Inflammatory macrophage treated with lipopolysaccharide for 1 hour (primary cell): ENCODE results near the gene EEF1A2.
A peak's percentile ranks its signal among the peaks of the same experiment; 100 is the strongest.
"Not testable (repeated sequence)": the region's sequence is repeated elsewhere in the genome, so short reads cannot be mapped to it uniquely, and the experiment has no call there.

Source experiments
- DNase-seq, 2 donors: peaks; one replicate each; pipeline ENCODE4 v3.0.0-alpha.2; 2020 to 2022

EEF1A2 gene

DNA sequence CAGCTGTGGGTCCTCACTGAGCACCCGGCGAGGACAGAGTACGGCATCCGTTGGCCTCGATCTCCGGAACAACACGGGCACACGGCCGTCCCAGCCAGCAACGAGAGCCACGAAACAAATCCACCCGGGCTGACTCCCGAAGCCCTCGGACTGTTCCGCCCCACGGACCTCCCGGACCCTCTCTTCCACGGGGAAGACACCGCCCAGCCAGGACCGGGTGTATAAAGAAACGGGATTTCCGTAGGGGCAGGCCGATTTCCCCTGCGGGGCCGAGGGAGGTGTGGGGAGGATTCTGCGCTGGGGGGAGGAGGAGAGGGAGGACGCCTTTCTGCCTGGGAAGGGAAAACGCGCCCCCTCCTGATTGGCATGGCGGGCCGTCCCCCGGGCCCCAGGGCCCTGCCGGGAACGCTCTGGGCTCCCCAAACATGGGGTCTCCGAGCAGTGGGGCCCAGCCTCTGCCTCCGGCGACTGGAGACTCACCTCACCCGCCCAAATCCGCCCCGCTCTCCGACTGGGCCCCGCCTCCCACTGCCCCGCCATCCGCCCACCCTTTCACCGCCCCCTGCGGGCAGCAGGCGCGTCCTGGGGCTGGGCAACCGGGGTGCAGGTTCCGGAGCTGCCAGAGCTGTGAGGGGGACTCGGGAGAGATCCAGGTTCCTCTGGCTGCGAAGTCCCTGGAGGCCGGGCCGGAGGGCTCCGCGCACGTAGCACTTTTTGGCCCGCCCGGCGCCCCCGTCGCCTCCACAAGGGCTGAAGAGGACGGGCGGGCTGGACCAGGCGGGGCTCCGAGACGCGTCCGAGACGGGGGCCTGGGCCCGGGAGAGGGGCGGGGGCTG lies 21.0 kb upstream of the EEF1A2 start:
- peak; percentile 21 to 38 for DNase-seq

DNA sequence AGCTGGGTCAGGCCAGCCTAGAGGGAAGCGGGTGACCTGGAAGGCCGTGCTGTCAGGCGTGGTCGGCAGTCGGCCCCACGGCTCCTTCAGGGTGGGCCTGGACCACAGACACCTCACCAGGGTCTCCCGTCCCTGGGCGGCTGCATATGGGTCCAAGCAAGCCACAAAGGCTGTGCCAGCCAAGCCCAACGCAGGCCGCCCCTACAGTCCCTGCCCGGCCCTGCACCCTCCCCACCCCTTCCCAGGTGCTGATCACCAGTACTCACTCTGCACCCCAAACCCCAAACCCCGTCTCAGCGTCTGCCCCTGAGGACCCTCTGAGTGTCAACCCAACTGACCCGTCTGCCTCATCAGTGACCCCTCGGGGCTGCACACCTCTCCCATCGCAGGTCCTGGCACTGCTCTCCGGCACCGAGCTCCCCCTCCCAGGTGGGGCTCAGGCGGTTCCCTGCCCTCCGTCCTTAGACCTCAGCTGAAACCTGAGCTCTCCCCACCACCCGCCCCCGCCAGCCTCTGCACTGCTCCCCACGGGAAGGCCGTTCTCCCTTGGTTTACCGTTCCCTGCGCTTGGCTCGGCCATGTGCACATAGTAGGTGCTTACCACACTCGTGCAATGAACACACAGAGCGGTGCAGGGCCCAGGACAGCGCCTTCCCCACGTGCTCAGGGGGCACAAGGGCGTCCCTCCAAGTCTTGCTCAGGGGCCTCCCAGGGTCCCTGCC lies 20.2 kb upstream of the EEF1A2 start:
- DNase-seq = no peak

DNA sequence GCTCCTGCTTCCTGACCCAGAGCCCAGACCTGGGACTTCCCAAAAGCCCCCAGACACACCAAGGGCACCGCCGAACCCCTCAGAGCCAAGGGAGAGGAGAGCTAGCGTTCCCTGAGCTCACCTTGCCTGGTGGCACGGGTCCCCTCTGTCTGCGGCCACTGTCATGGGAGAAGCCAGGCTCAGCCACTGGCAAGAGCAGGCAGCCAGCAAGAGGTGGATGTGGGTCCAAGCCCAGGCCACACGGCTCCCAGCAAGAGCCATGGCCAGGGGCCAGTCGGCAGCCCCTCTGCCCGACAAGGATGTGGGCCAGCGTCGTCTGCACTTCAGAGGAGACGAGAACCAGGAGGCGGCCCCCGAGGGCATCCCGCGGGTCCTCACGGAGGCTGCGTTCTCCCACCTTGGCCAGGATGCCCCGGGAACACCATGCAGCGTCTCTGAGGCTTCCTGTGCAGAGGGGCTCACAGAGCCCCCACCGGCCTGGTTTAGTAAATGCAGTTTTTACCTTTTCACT lies 19.5 kb upstream of the EEF1A2 start:
- no peak for DNase-seq

DNA sequence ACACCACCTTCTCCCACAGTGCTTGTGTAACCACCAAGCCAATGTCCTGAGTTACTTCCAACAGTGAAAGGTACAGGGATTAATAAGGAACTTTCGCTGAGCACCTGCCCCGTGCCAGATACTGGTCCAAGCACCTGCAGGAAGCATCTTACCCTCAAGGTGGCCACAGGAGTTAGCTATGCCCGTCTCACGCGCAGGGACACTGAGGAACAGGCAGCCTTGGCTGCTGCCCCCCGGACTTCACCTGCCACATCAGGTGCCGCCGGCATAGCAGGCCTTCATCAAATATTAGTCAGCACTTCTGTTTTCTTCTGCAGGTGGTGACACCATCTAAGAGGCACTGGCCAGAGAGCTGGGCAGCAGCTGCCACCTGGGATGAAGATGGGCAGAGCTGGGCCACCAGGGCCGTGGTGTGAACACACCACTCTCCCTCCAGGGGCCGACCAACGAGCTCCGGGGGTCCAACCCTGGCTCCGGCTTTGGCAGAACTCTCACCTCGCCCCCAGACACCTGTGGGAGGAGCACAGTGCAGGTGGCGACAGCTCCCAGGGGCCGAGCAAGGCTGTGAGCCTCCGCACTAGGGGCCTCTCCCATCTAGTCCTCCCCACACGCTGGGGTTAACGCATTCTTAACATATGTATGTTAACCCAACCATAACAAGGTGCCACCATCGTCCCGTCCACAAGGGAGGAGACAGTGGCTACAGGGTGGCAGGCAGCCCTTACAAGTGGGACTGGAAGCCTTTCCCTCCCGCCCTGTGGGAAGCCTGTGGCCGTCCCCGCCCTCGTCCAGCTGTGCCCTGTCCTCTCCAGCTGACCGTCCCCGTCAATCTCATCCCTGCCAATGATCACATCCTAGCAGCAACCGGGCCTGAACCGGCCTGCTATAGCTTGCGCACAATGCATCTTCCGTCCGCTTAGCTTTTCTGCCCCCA lies 18.8 kb upstream of the EEF1A2 start:
- DNase-seq = no peak

DNA sequence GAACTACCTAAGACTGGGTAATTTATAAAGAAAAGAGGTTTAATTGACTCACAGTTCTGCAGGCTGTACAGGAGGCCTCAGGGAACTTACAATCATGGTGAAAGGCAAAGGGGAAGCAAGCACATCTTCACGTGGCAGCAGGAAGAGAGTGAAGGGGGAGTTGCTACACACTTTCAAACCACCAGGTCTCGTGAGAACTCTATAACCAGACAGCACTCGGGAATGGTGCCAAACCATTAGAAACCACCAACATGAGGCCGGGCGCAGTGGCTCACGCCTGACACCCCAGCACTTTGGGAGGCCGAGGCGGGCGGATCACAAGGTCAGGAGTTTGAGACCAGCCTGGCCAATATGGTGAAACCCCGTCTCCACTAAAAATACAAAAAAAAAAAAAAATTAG lies 15.6 kb upstream of the EEF1A2 start:
- not testable (repeated sequence) for DNase-seq

DNA sequence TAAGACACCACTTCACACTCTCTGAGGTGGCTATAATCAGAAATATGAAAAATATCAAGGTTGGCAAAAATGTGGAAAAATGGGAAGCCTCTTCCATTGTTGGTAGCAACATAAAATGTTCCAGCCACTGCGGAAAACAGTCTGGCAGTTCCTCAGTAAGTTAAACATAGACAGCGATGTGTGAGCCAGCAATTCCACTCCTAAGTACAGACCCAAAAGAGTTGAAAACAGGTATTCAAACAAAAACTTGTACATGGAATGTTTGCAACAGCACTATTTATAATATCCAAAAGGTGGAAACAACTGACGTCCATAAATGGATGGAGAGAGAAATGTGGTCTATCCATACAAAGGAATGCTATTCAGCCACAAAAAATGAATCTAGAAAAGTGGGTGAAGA lies 14.3 kb upstream of the EEF1A2 start:
- no peak for DNase-seq

DNA sequence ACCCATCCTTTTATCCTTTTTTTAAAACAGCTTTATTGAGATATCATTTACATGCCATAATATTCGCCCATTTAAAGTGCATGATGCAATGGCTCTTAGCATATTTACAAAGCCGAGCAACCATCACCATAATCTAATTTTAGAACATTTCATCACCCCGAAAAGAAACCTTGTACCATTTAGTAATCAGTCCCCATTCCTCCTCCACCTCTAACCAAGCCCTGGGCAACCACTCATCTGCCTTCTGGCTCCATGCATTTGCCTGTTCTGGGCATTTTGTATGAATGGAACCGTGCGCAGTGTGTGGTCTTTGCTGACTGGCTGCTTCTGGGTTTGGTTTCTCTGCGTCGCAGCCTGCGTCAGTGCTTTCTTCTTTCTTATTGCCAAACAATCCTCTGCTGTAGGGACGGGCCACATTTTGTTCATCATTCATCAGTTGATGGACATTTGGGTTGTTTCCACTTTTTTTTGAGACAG lies 10.2 kb upstream of the EEF1A2 start:
- no peak for DNase-seq

DNA sequence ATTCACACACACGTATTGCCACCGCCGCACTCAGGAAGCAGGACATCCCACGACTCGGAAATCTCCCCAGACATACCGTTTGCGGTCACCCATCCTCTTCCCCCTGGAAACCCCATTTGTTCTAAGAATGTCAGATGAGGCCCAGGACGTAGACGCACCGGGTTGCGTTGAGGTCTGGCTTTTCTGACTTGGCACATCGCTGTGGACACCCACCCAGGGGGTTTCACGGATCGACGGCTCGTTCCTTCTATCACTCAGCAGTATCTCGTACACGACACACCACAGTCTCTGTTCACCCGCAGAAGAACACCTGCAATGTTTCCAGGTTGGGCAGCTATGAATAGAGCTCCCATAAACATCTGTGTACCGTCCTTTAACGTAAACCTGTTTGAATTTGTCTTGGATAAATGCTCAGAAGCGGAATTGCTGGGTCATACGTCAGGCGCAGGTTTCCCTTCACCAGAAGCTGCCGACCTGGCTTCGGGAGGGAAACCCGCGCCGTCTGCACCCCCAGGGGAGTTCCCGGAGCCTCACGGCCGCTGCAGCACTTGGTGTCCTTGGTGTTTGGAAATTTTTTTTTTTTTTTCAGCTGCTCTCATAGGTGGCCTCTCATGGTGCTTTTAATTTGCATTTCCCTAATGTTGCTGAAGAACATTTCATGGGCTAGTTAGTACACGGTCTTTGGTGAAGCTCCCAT lies 9.3 kb upstream of the EEF1A2 start:
- DNase-seq = no peak

DNA sequence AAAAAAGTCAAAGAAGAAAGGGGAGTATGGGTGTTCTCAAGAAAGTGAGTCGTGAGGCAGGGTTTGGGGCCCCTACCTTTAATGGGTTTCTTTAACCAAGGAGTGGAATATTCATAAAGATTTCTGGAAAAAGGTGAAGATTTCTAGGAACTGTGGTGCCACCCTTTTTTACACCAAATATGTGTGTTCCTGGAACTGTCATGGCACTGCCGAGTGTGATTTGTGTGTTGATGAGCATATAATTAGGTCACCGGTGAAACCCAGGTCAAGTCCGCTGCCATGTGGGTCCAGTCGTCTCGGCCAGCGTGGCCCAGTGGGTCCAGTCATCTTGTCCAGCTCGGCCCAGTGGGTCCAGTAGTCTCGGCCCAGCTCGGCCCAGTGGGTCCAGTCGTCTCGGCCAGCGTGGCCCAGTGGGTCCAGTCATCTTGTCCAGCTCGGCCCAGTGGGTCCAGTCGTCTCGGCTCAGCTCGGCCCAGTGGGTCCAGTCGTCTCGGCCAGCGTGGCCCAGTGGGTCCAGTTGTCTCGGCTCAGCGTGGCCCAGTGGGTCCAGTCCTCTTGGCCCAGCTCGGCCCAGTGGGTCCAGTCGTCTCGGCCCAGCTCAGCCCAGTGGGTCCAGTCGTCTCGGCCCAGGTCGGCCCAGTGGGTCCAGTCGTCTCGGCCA lies 8.3 kb upstream of the EEF1A2 start:
- DNase-seq = no peak

DNA sequence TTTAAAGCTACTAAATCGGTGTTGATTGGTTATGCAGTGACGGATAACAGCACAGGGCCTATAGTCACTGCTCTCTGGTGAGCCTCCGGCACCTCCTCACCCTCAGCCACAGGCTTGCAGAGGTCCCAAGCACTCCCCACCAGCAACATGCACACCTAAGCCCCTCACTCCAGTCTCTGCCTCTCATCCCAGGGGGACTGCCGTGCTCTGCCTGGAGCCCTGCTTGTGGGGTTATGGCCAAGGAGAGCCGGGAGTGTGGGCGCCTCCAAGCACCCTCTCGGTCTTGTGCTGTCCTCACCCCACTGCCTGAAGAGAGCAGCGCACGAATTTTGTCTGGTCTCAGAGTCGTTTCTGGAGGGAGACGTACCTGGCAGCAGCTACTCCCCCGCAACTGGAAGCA lies 6.8 kb upstream of the EEF1A2 start:
- no peak for DNase-seq

DNA sequence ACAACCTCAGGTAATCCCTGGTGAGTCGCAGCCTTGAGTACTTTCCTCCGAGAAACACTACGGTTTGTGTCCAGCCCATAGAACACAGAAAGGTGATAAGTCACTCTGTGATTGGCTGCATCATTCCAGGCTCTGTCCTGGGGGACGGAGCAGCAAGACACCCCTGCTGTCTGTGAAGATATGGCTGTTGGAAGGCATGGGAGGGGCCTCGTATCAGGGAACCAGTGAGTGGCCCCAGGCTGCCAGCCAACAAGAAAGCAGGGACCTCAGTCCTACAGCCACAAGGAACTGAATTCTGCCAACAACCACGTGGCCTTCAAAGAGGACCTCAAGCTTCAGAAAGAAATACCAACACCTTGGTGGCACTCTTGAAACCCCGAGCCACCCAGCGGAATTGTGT lies 6.4 kb upstream of the EEF1A2 start:
- no peak for DNase-seq

DNA sequence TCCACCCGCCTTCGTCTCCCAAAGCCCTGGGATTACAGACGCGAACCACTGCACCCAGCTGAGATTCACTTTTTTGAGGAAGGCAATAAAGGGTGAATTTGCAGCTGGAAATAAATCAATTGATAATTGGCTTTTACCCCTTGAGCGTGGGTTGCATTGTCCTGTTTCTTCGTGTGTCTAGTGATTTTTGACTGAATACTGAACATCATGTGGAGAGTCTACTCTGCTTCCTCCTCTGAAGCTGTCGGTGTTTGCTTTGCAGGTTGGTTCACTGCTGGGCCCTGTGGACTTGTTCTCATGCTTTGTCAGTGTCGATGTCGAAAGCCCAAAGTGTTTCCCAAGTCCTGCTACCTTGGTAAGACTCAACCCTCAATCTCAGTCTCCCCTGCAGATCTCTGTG lies 5.8 kb upstream of the EEF1A2 start:
- no peak for DNase-seq

DNA sequence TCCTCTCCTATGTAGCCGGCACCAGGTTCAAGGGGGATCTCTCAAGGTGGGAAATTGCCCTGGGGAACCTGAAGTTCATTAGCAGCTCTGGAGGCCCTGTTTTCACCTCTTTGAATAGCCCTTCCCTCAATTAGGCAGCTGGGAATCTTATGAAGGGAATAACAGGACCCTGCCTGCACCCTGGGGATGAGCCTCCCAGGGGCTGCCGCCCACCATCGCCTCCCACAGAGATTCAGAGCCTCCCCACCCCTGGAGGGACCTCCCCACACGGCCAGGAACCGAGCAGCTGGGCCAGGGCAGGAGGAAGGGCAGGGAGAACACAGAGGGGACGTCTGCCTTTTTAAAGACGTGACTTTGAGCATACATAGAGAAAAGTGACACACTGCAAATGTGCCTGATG lies 4.6 kb upstream of the EEF1A2 start:
- no peak for DNase-seq

DNA sequence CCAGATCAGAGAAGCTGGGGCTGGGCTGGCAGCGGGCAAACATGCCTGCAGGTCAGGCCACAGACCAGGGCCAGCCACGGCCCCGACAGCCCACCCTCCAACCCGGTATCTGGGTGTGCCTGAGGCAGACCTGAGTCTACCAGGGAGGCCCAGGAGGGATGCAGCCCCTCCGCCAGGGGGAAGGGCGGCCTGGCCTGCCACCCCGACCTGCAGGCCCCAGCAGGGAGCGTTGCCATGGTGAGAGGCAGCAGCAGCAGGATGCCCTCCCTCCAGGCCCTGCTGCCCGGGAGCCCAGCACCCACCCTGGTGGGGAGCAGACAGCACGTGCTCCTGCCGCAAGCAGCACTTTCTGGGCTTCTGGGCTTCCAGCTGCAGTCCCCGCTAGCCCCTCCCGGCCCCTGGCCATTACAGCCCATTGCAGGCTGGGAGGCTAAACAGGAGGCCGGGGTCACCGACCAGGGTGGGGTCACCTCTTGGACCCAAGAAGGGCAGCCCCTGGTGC lies 3.8 kb upstream of the EEF1A2 start:
- DNase-seq = no peak

DNA sequence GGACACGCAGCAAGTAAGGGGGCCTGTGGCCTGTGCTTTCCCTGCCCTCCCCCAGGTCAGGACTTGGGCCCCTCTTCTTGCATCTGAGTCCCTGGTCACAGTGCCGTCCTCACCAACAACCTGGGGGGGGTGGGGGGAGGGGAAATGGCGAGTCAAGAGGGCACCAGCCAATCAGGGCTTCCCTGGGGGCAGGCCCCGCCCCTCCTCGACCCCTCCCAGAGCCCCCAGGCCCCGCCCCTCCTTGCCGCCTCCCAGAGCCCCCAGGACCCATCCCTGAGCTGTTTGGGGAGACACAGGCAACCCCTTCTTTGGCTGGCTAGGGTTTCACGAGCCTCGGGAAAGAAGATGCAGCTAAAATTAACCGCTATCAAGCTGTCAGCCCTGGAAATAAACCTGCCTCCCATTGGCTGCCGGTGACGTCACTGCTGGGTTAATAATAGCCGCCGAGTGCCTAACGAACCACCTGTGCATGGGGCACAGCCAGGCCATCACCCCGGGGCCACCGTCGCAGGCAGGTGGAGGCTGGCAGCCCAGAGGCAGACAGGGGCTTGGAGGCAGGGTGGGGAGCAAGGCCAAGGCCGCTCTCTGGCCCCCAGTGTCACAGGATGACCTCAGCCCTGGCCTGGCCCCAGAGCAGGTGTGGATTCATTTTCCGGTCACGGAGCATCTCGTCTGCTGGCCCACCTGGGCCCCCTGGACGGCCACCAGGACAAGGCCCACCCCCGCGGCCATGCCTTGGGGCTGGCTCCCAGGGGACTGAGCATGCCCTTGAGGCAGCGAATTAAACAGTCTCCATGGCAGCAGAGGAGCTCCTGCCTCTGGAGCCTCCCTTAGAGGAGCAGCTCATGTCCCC lies 3.2 kb upstream of the EEF1A2 start:
- DNase-seq = no peak

DNA sequence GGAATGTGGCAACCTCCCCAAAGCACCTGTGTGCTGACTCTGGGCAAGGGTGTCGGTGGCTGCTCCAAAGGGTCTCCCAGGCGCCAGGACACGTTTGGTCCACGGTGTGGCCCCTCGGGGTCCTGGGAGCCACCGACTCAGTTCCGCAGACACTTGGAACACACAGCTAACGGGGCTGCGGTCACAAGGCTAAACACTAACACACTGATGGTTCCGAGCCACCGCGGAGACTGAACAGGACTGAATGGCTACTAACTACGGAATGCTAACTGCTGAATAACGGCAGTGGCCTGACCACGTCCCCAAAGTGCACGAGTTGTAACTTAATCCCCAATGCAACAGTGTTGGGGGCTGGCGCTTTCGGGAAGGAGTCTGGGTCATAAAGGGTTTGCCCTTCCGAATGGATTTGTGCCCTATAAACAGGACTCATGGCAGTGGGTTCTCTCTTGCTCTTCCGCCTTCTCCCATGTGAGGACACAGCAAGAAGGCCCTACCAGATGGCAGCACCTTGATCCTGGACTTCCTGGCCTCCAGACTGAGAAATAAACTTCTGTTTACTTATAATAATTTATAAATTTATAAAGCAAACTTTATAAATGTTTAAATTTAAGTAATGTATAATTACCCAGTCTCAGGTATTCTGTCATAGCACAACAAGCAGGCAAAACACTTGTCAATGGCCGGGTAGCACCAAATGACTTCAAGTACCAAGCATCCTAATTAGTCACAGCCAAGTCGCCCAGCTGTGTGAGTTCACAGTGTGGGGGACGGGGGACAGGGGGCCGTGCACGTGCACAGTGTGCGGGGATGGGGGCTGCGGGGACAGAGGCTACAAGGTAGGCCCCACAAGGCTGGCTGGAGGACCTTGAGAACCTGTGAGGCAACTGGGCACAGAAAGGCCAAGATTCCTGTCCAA lies 2.3 kb upstream of the EEF1A2 start:
- DNase-seq = no peak

DNA sequence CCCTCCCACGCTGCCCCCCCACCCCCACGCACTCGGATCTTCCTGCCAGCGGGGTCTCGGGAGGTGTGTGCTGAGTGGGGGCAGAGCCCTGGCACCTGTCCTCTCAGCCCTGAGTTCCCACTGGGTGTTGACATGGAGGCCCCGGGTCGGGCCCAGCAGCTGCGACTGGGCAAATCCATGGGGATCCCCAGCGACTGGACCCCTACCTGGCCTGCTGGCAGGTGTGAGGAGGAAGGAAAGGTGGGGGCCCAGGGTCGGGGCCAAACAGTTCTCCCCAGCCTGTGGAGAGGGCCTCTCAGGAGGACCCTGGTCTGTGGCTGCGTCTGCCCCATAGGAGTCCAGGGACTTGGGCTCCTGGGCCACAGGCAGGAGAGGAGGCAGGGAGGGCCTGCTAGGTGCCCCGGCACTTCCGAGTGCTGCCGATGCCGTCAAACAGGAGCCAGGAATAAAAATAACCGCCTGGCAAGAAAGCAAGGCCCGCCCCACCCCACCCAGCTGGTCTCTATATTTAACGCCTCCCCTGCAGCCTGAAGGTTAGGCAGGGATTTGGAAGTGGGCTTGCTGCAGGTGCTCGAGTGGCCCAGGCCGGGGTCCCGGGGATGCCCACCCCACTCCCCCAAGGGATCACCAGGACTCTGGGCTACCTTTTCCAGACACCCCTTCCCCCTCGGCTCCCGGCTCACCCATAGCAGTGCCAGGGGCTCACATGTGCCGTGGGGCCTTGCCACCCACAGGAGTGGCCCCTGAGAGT lies 1.4 kb upstream of the EEF1A2 start:
- DNase-seq = no peak

DNA sequence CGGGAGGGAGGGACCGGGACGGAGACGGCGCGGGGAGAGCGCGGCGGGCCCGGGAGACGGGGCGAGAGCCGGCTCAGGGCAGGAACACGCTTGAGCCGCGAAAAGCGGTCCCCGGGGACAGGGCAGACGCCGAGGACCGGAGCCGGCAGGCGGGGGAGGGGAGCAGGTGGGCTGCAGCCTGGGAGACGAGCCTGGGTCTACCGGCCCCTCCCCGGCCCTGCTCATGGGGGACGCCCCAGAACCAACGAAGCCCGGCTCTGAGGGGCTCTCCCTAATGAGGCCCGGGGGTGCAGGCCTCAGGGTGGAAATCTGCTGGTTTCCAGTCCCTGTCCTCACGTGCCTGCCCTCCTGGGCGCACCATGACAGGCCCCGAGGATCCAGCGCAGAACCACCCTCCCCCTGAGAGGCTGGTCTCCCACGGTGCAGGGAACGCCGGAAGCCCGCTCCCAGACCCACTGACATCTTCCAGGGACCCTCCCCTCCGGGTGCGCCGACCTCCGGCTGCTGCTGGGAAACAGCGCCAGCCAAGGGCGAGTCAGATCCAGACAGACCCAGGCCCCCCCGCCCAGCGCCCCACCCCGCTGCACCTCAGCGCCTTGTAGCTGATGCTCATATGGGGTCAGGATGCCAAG lies 571 bp upstream of the EEF1A2 start:
- DNase-seq = no peak
